Epithelial cell of proximal tubule (primary cell): Measurements from ENCODE around the gene COL28A1. TPM values are rescaled to one million over a fixed set of nuclear protein-coding genes. Genes with fewer than 3 reads are reported as not detected.

Source experiments
- DNase-seq: peaks from one replicate; pipeline ENCODE4 v3.0.0-alpha.2; 2011; ENCODE audit warnings: low read depth
- H3K4me3 ChIP-seq: 2 replicates; pipeline ENCODE4 v1.5.1; 2011; ENCODE audit warnings: low read depth, mild to moderate bottlenecking, low read length
- CTCF ChIP-seq: conservative IDR thresholded peaks from 2 replicates; pipeline ENCODE4 v1.5.1; 2012; ENCODE audit warnings: low read depth, mild to moderate bottlenecking, low read length
- total RNA-seq: library from RNA; depleted of rRNA; stranded (reverse); fragments of >200 nt; gene quantifications from 2 replicates; pipeline ENCODE4 v1.2.3, GENCODE V29; 2015

COL28A1 gene
- total RNA-seq, 1 donor from 2014 or later = 0.40 TPM

- no peak for TF ChIP-seq CTCF
- DNase-seq = no peak
- H3K4me3 ChIP-seq = no peak overlapping the region
Observed at GRCh38 chr7:7309203-7309602, 226.5 kb downstream of the COL28A1 start.

Other genes with a start within 250 kb of the COL28A1 start
- gene MIOS, start 31.0 kb upstream of the COL28A1 start, total RNA-seq = 55.7 and 64.9 TPM in 2 replicates
- 9.7 and 9.8 TPM in 2 replicates for gene UMAD1, start 104.9 kb upstream of the COL28A1 start, total RNA-seq
- gene RPA3, start 182.7 kb upstream of the COL28A1 start, total RNA-seq = 33.7 and 50.7 TPM in 2 replicates